Measurements from ENCODE around the gene CFAP100.

Gene CFAP100

DNA sequence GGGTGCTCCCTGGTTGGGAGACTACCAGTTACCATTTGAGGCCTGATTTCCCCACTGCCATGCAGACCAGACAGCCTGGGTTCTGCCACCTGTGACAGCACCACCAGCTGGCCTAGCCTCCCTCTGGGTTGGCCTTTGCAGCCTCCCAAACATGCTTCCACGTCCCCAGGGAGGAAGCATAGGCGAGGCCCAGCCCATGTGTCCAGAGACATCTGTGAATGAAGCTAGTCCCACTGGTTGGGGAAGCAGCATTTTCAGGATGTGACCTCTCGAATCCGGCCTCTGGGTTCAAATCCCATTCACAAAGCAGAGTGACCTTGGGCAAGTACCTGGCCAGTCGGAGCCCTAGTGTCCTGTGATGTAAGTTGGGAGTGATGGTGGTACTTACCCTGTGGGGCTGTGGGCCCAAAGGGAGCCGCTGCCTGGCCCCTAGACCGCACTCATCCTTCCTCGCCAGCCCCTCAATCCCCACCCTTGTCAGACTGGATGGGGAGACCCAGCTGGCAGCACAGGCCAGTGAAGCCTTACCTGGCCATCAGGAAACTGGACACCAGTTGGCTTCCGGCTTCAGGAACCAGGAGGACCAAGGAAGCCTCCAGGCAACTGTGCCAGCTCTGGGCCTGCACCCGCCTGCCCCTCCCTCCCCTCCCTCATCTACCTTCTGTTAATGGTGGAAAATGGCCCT lies 43.5 kb upstream of the CFAP100 start:
- no peaks in the 10 kb centered on the region for H3K79me2 ChIP-seq (ENCODE audit: control insufficient read depth, insufficient read depth, low read length, unreplicated experiment)
- H3K36me3 ChIP-seq (ENCODE audit: insufficient read depth, low read length): no peaks in the 10 kb centered on the region
- no peaks in the 10 kb centered on the region for H3K27me3 ChIP-seq (ENCODE audit: insufficient read depth, low read length)
- no peak overlapping the region for H3K4me3 ChIP-seq (ENCODE audit: low read depth, low read length)
- H3K27ac ChIP-seq (ENCODE audit: low read depth, low read length): no peak overlapping the region
- no peak overlapping the region for H2AFZ ChIP-seq (ENCODE audit: low read length, unreplicated experiment)
- H3K4me1 ChIP-seq (ENCODE audit: control insufficient read depth, insufficient read depth, low read length, unreplicated experiment): peaks cover 31% of the 10 kb centered on the region

DNA sequence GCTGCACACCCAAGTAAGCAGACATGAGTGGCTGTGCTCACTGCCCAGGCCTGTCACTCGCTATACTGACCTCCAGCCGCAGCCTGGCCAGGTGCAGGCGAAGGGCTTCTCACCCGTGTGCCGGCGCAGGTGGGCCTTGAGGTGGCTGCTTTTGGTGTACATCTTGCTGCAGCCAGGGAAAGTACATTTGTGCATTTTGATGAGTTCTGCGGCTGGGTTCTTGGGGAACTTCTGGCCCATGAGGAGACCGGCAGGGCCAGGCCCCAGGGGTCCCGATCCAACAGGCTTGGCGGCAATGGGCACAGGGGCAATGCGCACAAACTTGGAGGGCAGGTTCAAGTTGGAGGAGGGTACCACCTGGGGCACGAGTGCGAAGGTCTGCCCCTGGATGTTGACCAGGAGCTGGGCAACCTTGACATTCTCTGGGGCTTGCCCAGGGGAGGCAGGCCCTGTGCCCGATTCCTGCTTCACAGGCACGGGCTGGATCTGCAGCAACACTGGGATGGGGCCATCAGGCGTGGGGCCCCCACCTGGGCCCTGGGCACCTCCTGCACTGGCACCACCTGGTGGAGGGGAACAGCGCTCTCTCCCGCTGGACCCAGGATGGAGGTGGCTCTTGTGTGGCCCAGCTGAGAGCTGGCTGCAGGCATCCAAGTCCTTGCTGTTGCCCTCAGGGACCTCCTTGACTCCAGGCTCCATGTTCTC lies 42.8 kb upstream of the CFAP100 start:
- H3K27me3 ChIP-seq (ENCODE audit: insufficient read depth, low read length): no peaks in the 10 kb centered on the region
- H3K79me2 ChIP-seq (ENCODE audit: control insufficient read depth, insufficient read depth, low read length, unreplicated experiment): no peaks in the 10 kb centered on the region
- H3K4me1 ChIP-seq (ENCODE audit: control insufficient read depth, insufficient read depth, low read length, unreplicated experiment): peaks cover 36% of the 10 kb centered on the region
- H3K27ac ChIP-seq (ENCODE audit: low read depth, low read length): no peak overlapping the region
- no peak overlapping the region for H3K4me3 ChIP-seq (ENCODE audit: low read depth, low read length)
- no peaks in the 10 kb centered on the region for H3K36me3 ChIP-seq (ENCODE audit: insufficient read depth, low read length)
- H2AFZ ChIP-seq (ENCODE audit: low read length, unreplicated experiment): no peak overlapping the region

DNA sequence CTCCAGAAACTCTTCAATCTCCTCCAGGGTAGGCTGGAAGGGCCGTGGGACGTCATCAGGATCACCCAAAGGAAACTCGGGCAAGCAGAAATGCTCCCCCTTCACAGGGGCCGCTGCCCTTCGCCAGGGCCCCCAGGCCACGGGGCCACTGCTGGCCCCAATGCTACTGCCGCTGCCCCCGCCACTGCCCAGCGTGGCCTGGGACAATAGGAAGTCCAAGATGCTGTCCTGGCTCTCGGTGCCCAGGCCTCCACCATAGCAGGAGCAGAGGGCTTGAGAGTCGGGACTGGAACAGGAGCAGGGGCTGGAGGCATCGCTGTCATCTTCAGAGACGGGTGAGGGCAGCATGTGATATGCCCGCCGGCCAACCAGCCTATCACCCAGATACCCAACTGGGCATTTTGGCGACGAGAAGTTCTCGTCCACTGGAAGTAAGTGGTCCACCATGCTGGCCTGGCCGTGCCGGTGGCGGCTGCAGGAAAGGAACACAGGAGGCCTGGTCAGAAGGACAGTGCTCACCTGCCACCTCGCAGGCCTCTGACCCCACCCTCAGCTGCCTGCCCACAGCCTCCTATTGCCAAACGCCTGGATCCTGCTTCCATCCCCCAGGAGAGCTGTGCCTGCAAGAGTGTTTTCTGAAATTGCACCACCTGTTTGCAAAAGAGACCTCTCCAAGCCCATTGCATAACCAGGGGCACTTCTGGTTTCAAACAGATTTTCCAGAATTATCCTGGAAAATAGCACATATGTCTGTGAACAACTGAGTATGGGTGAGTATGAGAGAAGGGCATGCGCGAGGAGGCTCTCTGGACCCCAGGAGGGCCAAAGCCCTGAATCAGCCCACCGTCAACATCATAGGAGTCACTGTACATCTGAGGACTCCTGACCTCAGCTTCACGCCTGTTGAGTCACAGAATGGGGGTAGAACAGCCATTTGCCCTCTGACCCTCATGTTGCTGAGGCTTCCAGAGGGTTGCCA lies 41.9 kb upstream of the CFAP100 start:
- no peak overlapping the region for H3K4me3 ChIP-seq (ENCODE audit: low read depth, low read length)
- H2AFZ ChIP-seq (ENCODE audit: low read length, unreplicated experiment): no peak overlapping the region
- peaks cover 36% of the 10 kb centered on the region for H3K4me1 ChIP-seq (ENCODE audit: control insufficient read depth, insufficient read depth, low read length, unreplicated experiment)
- no peaks in the 10 kb centered on the region for H3K79me2 ChIP-seq (ENCODE audit: control insufficient read depth, insufficient read depth, low read length, unreplicated experiment)
- no peaks in the 10 kb centered on the region for H3K27me3 ChIP-seq (ENCODE audit: insufficient read depth, low read length)
- H3K27ac ChIP-seq (ENCODE audit: low read depth, low read length): peak overlapping the region; percentile 15; the same call in 1 of the 2 replicates
- no peaks in the 10 kb centered on the region for H3K36me3 ChIP-seq (ENCODE audit: insufficient read depth, low read length)

DNA sequence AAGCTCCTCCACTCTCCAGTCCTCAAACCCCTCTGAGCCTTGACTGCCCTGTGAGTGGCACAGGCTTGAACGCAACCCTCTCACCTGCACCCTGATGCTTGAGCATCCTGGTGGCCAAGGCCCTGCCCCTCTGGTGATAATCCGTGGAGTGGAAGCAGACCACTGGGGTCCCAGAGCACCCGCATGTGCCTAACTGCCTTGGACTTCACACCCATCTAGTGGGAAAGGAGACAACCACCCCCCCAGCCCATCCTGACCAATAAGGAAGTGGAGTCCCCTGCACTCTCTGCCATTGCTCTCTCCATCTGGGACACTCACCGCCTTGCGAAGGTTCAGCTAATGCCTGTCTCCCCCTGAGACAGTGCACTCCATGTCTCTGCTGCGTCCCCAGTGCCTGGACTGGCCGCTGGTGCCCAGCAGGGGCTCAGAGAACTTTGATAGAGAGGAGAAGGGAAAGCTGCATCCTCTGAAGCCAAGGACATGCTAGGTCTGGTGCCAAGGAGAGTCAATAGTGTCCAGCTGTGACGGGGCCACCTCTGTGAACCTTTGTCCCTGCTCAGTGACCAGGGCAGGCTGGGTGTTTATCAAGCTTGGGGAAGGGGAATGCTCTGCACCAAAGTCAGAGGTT lies 40.9 kb upstream of the CFAP100 start:
- H3K27me3 ChIP-seq (ENCODE audit: insufficient read depth, low read length): peaks cover 4% of the 10 kb centered on the region
- peaks cover 36% of the 10 kb centered on the region for H3K4me1 ChIP-seq (ENCODE audit: control insufficient read depth, insufficient read depth, low read length, unreplicated experiment)
- no peak overlapping the region for H2AFZ ChIP-seq (ENCODE audit: low read length, unreplicated experiment)
- no peaks in the 10 kb centered on the region for H3K36me3 ChIP-seq (ENCODE audit: insufficient read depth, low read length)
- H3K79me2 ChIP-seq (ENCODE audit: control insufficient read depth, insufficient read depth, low read length, unreplicated experiment): no peaks in the 10 kb centered on the region
- peak overlapping the region; percentile 21; the same call in 1 of the 2 replicates for H3K27ac ChIP-seq (ENCODE audit: low read depth, low read length)
- no peak overlapping the region for H3K4me3 ChIP-seq (ENCODE audit: low read depth, low read length)

DNA sequence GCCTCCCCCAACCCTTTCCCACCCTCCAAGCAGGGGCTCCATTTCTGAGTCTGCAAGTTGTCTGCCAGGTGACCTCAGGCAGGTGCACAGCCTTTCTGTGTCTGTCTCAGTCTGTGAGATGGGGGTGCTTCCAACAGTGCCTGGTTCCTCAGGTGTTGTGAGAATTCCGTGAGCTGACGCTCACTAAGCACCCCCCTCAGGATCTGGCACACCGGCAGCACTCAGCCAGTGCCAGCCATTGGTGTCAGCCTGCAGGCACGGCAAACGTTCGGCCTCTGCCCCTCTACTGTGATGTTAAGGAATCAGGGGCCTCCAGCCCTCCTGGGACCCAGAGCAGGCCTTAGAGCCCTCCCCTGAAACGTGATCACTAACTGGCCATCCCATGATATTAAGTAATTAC lies 39.9 kb upstream of the CFAP100 start:
- Histone ChIP-seq H3K27ac (ENCODE audit: low read depth, low read length) (no peak overlapping the region), H3K27me3 (ENCODE audit: insufficient read depth, low read length) (peaks cover 14% of the 10 kb centered on the region), H3K36me3 (ENCODE audit: insufficient read depth, low read length) (no peaks in the 10 kb centered on the region), H2AFZ (ENCODE audit: low read length, unreplicated experiment) (no peak overlapping the region), H3K4me3 (ENCODE audit: low read depth, low read length) (no peak overlapping the region), H3K79me2 (ENCODE audit: control insufficient read depth, insufficient read depth, low read length, unreplicated experiment) (no peaks in the 10 kb centered on the region), H3K4me1 (ENCODE audit: control insufficient read depth, insufficient read depth, low read length, unreplicated experiment) (peaks cover 36% of the 10 kb centered on the region)

DNA sequence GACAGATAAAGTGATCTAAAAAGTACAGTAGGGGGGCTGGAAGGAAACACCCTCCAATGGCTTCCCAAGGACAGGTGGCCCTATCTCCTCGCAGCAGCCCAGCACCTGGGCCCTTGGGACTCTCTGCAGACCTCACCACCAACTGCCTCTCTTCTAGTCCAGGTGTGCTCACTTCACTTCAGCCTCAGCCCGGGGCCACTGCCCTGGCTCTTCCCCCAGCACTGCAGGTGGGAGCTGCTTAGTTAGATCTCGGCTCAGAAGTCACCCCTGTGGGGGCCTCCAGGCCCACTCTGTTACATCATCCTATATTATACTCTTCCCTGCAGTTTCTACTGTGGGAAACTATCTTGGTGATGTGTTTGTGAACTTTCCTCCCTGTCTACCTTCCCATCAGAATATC lies 39.5 kb upstream of the CFAP100 start:
- Histone ChIP-seq H3K4me1 (ENCODE audit: control insufficient read depth, insufficient read depth, low read length, unreplicated experiment) (peaks cover 36% of the 10 kb centered on the region), H3K27ac (ENCODE audit: low read depth, low read length) (peak overlapping the region; percentile 16; the same call in 1 of the 2 replicates), H3K27me3 (ENCODE audit: insufficient read depth, low read length) (peaks cover 19% of the 10 kb centered on the region), H2AFZ (ENCODE audit: low read length, unreplicated experiment) (peak overlapping the region; percentile 45), H3K36me3 (ENCODE audit: insufficient read depth, low read length) (no peaks in the 10 kb centered on the region), H3K4me3 (ENCODE audit: low read depth, low read length) (peak overlapping the region; percentile 84; the same call in 1 of the 2 replicates), H3K79me2 (ENCODE audit: control insufficient read depth, insufficient read depth, low read length, unreplicated experiment) (no peaks in the 10 kb centered on the region)

DNA sequence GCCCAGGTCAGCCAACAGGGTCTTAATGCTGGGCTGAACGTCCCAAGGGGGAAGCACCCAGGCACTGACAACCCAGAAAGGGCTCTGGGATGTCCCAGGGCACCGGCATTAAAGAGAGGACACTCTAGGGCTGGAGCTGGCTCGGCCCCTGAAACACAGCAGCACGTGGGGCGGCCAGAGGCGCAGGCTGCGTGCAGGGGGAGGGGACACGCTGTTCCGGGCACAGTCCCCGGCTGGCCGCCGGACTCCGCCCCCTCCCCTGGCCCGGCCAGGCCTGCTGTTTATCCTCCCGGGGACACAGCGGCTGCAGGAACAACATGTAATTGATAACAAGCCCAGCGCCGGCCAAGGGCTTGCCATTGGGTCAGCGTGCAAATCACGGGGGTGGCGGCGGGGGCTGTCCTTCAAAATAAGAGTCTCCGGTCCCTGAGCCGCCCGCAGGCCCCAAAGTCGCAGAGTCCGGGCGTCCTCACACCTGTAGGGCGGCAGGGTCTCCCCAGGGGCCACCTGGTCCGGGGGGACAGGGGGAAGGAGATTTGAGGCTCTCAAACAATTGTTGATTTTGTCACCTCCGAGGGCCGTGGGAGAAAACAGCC lies 38.8 kb upstream of the CFAP100 start:
- H3K27ac ChIP-seq (ENCODE audit: low read depth, low read length): peak overlapping the region; percentile 16; the same call in 1 of the 2 replicates
- peaks cover 24% of the 10 kb centered on the region for H3K27me3 ChIP-seq (ENCODE audit: insufficient read depth, low read length)
- peak overlapping the region; percentile 45 for H2AFZ ChIP-seq (ENCODE audit: low read length, unreplicated experiment)
- no peaks in the 10 kb centered on the region for H3K79me2 ChIP-seq (ENCODE audit: control insufficient read depth, insufficient read depth, low read length, unreplicated experiment)
- peaks cover 36% of the 10 kb centered on the region for H3K4me1 ChIP-seq (ENCODE audit: control insufficient read depth, insufficient read depth, low read length, unreplicated experiment)
- H3K36me3 ChIP-seq (ENCODE audit: insufficient read depth, low read length): no peaks in the 10 kb centered on the region
- H3K4me3 ChIP-seq (ENCODE audit: low read depth, low read length): peak overlapping the region; percentile 84

DNA sequence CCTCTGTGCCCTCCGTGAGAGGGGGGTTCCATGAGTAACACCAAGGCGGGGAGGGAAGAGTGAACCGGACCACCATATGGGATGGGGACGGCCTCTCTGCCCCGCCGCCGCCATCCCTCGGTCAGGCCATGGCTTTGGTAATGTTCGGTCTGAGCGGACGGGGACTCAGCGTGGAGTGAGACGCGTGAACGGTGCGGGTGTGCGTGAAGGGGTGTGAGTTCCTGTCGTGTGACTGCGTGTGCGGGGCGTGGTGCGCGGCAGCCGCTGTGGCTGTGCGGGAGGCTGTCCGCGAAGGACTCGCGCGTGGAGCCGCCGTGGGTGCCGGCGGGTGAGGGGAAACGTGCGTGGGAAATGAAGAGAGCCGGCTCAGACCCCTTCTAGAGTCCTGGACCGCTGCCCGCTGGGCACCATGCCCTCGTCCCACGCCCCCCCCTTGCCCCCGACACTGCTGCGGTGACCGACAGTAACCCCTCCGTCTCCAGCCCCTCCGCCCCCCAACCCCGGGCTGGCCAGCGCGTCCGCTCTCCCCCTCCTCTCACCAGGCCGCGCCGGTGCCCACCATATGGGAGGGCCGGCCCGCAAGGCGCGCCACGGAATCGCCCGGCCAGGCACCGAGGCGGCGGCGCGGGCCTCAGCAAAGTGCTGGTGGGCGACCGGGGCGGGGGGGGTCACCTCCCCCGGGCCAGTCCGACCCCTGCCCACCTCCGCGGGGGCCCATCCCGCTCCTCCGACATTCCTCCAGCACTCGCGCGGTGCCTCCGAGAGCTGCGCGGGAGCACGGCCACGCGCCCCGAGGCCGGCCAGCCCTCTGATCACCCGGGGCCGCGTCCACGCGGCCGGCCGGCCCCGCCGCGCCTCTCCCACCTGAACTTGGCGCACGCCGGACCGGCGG lies 38.1 kb upstream of the CFAP100 start:
- Histone ChIP-seq H3K27ac (ENCODE audit: low read depth, low read length) (no peak overlapping the region), H3K4me3 (ENCODE audit: low read depth, low read length) (peak overlapping the region; percentile 84), H3K79me2 (ENCODE audit: control insufficient read depth, insufficient read depth, low read length, unreplicated experiment) (no peaks in the 10 kb centered on the region), H2AFZ (ENCODE audit: low read length, unreplicated experiment) (peak overlapping the region; percentile 45), H3K36me3 (ENCODE audit: insufficient read depth, low read length) (no peaks in the 10 kb centered on the region), H3K4me1 (ENCODE audit: control insufficient read depth, insufficient read depth, low read length, unreplicated experiment) (peaks cover 36% of the 10 kb centered on the region), H3K27me3 (ENCODE audit: insufficient read depth, low read length) (peaks cover 27% of the 10 kb centered on the region)

DNA sequence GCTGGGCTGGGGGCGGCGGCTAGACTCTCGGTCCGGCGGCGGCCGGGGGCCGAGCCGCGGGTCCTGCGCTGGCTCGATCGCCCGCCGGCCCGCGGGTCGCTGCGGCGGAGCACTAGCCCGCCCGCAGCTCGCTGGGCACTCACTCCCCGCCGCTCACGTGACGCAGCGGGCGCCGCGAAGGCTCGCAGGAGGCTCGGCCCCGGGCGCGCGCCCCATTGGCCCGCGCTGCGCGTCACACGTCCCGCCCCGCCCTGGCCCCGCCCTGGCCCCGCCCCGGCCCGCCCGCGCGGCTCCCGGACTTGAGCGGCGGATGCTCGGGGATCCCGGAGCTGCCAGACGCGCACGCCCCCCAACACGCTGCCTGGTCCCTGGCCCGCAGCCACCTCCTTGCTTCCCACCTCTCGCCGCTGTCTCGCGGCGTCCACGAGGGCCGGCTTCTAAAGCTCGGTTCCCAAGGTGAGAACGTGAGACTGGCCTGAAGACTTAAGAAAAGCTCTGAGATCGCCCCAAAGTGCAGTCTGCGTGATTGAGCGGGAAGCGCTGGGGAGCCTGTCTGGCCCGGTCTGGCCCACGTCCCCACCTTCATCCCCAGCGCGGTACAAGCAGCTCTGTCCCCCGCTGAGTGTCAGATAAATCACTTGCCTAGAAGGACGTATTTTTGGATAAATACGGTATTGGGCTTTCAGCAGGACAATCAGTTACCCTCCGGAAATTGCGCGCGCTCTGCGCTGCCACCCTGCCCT lies 37.2 kb upstream of the CFAP100 start, which contains the start of gene KLF15:
KLF15 (minus strand) TSS at position 114 of the 743 bp plus-strand sequence. CDS start 4,486 bp downstream, outside the sequence.
- H3K4me1 ChIP-seq (ENCODE audit: control insufficient read depth, insufficient read depth, low read length, unreplicated experiment): peaks cover 34% of the 10 kb centered on the region
- H3K27me3 ChIP-seq (ENCODE audit: insufficient read depth, low read length): peaks cover 27% of the 10 kb centered on the region
- H3K79me2 ChIP-seq (ENCODE audit: control insufficient read depth, insufficient read depth, low read length, unreplicated experiment): no peaks in the 10 kb centered on the region
- peak within 1 kb of the TSS; percentile 99 for H2AFZ ChIP-seq (ENCODE audit: low read length, unreplicated experiment)
- H3K36me3 ChIP-seq (ENCODE audit: insufficient read depth, low read length): no peaks in the 10 kb centered on the region
- H3K27ac ChIP-seq (ENCODE audit: low read depth, low read length): no peak within 1 kb of the TSS
- peak within 1 kb of the TSS; percentile 87 for H3K4me3 ChIP-seq (ENCODE audit: low read depth, low read length)
